ENCODE data around the gene ACOT9.
"Not testable (repeated sequence)": the region's sequence is repeated elsewhere in the genome, so short reads cannot be mapped to it uniquely, and the experiment has no call there.

Gene ACOT9

DNA sequence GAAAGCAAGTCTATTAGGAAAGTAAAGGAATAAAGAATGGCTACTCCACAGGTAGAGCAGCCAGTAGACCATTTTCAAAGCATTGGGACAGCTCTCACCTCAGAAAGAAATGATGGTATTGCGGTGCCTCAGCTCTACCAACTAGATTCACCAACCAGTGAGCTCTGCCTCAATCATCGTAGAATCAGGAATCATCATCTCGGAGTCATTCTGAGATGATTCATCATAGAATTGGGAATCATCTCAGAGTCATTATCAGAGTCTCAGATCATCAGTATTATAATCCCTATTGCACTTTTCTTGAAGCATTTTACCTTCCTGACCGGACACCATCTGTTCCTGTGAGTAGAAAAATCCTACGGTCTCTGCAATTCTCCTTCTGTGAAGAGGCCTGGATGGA, 22.4 kb upstream of the ACOT9 start:
- no peak for DNase-seq

DNA sequence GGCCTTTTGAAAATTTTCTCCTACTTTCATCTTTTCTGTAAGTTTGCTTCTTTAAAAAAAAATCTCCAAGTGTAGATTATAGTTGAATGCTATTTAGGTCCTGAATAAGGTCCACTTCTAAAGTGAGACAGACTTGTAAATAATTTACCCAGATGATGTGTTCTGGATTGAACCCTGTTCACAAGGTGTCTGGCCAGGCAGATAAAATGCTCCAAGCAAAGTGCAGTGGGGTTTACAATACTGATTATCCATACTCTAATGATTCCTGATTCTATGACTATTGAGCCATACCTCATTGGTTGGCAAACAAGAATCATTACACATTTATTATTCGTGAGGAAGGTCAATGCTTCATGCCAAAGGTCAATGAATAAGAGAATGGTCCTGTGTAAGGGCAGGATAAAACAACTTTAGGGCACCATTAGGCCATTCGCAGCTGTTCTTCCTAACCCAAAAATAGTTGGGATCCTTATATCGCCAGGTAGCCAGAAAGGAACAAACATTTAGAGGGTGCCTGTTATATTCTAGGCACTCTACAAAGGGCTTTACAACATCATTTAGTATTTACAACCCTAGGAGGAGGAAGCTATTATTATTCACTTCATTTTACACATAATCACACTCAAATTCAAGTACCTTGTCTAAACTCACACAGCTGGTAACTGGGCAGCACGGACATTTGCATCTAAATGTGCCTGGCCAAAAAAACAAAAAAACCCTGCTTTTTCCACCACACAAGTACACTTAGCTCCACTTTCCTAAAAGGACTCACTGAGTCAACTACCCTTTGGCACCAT, 21.3 kb upstream of the ACOT9 start:
- DNase-seq, result no peak

- no peak for DNase-seq
Measured at GRCh38 chrX:23759821-23760220, 16.7 kb upstream of the ACOT9 start.

DNA sequence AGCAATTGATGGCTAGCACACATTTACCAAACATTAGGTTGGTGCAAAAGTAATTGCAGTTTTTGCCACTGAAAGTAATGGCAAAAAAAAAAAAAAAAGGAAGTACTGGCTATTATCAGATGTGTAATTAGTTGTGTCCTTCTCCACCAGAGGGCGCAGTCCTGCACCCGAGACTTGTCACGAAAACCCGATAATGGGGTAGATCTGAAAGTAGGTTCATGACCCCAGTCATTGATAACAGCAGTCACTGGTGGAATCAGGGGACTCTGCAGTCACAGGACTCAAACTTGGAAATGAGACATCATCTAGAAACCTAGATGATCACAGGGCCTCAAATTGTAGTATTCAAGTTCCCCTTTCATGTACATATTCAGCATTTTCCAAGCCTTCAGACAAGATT, 13.1 kb upstream of the ACOT9 start:
- no peak for DNase-seq

GRCh38 chrX:23754664-23755063, 11.6 kb upstream of the ACOT9 start:
- DNase-seq, result no peak

DNA sequence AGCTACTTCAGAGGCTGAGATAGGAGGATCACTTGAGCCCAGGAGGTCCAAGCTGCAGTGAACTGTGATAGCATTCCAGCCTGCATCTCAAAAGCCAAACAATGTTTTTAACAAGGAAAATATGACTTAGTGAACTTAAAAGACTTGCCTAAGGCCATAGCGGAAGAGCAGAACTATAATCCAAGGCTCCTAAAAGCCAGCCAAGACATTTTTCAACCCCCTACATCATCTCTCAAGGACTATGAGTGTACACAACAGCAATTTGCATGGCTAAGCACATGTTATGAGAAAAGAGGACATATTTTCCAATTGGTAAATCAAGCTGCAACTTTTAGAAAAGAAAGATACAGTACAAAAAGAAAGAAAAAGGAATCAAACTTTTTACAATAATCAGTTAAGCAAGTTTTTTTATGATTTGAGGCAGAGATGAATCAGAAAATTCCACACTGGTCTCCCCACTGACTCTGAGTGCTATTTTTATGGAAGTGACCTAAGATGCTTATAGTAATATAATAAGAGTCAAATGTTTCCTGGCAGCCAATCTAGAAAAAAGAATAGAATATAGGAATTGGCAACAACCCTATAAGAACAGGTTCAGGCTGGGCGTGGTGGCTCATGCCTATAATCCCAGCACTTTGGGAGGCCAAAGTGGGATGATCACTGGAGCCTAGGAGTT, 9.8 kb upstream of the ACOT9 start:
- no peak for DNase-seq

DNA sequence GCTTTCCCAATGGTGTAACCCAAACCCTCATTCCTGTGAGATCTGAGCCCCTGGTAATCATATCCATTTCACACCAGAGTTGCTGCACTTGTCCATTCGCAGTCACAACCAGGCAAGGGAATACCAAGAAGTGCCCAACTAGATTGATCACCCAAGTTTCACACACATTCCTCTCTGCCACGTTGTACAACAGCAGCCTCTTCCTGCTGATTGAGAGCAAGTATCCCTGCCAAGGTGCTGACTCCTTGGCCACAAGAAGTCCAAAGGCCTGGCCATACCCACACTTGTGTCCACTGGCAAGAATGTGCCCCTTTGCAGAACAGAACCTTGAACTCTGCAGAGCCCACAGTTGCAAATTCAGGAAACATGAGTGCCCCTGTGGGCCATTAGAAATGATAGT, 6.5 kb upstream of the ACOT9 start:
- DNase-seq, result no peak

DNA sequence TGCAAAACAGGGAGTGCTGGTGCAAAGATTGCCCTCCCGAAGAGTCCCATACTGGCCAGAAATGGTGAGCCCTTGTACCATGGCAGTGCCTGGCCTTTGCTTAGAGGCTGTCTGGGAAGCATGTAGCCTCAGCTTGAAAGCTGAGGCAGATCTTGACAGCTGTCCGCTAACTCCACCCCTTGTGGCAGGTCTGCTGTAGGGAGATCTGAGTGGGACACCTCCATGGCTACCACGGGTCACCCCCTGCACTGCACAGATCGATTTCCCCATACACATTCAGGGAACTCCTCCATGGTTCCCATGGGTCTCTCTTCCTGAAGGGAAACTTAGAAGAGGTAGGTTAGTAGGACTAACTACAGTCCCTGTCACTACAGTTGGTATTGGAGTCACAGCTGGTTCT, 6.1 kb upstream of the ACOT9 start:
- no peak for DNase-seq

DNA sequence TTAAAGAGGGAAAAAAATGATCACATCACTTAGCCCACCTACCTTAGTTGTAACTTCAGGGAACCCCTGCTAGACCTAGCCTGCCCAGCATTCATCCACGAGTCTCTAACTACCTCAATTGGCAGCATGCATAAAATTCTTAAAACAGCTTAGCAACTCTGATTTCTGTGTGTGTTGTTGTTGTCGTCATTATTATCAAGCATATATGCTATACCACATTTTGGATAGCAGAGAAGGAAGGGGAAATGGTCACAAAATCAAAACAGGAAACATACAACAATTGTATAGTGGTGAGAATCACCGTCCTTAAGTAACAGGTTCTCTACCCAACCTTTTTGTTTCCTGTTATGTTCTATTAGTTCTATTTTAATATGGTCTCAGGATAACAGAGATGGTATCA, 2.7 kb upstream of the ACOT9 start:
- no peak for DNase-seq

DNA sequence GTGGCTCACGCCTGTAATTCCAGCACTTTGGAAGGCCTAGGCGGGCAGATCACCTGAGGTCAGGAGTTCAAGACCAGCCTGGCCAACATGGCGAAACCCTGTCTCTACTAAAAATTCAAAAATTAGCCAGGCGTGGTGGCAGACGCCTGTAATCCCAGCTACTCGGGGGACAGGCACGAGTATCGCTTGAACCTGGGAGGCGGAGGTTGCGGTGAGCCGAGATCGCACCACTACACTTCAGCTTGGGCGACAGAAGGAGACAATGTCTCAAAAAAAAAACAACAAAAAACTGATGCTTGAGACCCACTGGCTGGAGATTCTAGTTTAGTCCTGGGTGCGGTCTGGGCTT, 521 bp upstream of the ACOT9 start:
- not testable (repeated sequence) for DNase-seq

GRCh38 chrX:23742174-23742696, 841 bp downstream of the ACOT9 start:
- DNase-seq, result peak; percentile 58

GRCh38 chrX:23737413-23737812, 5.7 kb downstream of the ACOT9 start:
- DNase-seq, result no peak

DNA sequence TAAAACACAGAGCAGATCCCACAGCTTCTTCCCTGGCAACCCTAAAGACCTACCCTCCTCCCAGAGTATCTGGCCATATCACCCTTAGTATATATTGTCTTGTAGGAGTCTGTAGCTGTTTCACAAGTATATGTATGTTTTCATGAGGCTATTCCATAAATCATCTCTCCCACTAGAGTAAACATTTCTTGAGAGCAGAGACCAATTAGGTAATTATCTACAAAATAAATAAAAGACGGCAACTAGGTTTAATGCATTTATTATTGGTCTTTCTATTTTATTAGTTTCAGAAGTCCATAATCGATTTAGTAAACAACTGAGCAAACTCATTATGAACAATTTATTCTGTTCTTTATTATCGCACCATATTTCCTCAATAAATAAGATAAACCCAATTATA, 7.0 kb downstream of the ACOT9 start:
- no peak for DNase-seq

GRCh38 chrX:23732704-23733103, 10.4 kb downstream of the ACOT9 start:
- DNase-seq, result no peak

DNA sequence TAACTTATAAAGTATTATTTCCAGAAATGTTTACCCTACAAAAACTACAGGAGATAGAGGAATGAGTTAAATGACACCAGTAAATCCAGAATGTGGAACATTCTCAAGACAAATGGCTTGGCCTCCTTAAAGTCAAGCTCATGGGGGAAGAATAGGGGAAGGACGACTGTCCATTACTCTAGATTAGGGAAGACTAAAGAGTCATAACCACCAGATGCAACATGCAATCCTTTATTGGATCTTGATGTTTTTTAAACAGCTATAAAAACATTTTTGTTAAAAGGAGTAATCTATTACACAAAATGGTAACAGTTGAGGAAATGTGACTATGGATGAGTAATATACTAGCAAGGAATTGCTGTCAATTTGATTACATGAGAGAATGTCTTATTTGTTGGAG, 11.1 kb downstream of the ACOT9 start:
- DNase-seq, result no peak

DNA sequence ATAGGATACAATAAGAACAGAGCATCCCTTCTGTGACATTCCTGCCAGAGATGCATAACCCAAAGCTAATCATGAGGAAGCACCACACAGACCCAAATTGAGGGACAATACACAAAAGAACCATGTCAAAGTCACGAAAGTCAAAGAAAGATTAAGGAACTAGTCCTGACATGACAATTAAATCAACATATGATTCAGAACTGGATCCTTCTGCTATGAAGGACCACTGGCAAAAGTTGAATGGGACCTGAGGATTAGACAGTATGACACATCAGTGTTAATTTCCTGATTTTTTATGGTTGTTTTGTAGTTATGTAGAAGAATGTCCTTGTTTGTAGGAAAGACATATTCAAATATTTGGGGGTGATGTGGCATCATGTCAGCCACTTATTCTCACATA, 13.9 kb downstream of the ACOT9 start:
- DNase-seq, result no peak

DNA sequence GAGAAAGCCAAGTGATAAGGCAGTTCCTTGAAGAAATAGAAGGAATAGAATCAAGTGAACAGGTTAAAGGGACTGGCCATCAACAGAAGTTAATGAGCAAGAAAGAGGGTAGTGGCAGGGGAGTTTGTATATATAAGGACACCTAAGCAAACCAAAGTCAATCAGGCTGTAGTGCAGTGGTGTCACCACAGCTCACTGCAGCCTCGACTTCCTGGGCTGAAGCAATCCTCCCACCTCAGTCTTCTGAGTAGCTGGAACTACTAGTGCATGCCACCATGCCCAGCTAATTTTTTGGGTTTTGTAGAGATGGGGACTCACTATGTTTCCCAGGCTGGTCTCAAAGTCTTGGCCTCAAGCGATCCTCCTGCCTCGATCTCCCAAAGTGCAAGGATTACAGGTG, 15.9 kb downstream of the ACOT9 start:
- no peak for DNase-seq

GRCh38 chrX:23726191-23726590, 16.9 kb downstream of the ACOT9 start:
- DNase-seq, result no peak

DNA sequence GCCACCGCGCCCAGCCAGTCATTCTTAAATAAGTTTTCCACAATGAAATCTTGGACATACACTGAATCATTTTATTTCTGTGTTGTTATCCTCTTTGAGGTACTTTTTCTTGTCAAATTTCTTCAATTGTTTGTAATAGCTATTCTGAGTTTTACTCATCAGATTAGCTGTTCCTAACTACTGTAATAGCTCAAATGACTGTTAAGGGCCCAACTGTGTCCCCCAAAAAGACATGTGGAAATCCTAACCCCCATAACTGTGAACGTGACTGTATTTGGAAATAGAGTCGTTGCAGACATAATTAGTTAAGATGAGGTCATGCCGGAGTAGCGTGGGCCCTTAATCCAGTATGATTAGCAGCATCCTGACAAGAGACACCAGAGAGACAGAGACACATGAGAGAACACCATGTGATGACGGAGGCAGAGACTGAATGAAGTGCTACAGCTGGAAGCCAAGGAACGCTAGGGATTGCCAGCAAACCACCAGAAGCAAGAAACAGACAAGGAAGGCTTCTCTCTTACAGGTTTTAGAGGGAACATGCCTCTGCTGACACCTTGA, 22.9 kb downstream of the ACOT9 start:
- DNase-seq, result no peak

DNA sequence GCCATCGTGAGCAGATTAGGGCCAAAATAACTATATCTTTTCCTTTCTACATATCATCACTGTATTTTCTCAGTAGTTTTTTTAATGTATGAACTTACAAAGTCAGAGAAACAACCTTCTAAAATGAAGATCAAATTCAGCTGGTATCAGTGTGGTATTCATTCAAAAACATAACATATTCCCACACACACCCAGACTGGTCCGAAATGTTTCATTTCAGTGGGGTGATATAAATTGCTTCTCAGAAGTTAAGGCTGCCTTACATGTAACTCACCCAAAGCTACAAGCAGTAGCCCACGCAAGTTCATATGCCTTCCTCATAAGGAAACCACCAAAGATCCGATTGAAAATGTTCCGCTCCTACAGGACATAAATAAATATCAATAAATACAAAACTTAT, 37.8 kb downstream of the ACOT9 start:
- no peak for DNase-seq

GRCh38 chrX:23704673-23705206, 38.3 kb downstream of the ACOT9 start:
- DNase-seq, result no peak

- DNase-seq, result no peak
Measured at GRCh38 chrX:23699636-23700194, 43.4 kb downstream of the ACOT9 start.

GRCh38 chrX:23694606-23695005, 48.5 kb downstream of the ACOT9 start:
- peak; percentile 46 for DNase-seq

- no peak for DNase-seq
Measured at GRCh38 chrX:23692166-23692565, 50.9 kb downstream of the ACOT9 start.

Data from right forelimb (tissue), 1 donor.